LHCN-M2 (cell line): Measurements from ENCODE around the gene ATP6V0A4. TPM values are rescaled to one million over a fixed set of nuclear protein-coding genes. Genes with fewer than 3 reads are reported as not detected.
"Not testable (repeated sequence)": the region's sequence is repeated elsewhere in the genome, so short reads cannot be mapped to it uniquely, and the experiment has no call there.

Experiments
- DNase-seq: peaks from one replicate; pipeline ENCODE4 v3.0.0-alpha.2; 2012; ENCODE audit warnings: low read depth
- total RNA-seq: library from RNA; depleted of rRNA; stranded (reverse); fragments of >200 nt; gene quantifications from 2 replicates; pipeline ENCODE4 v1.2.3, GENCODE V29; 2014

ATP6V0A4 gene
- total RNA-seq, 1 experiment from 2014 or later = 0.06 TPM

GRCh38 chr7:138700857-138701536 is 97.0 kb downstream of the ATP6V0A4 start, which contains the start of gene SVOPL:
Gene SVOPL (minus strand): TSS chr7:138701362. CDS start chr7:138679045, 22,317 bp downstream.
- DNase-seq = no peak

- no peak for DNase-seq
Observed at GRCh38 chr7:138699661-138700060, 98.3 kb downstream of the ATP6V0A4 start.

GRCh38 chr7:138698281-138698680 is 99.7 kb downstream of the ATP6V0A4 start:
- DNase-seq = no peak

- no peak for DNase-seq
Observed at GRCh38 chr7:138697535-138698182, 100.3 kb downstream of the ATP6V0A4 start.

GRCh38 chr7:138695776-138696175 is 102.2 kb downstream of the ATP6V0A4 start:
- DNase-seq = not testable (repeated sequence)

GRCh38 chr7:138695106-138695505 is 102.9 kb downstream of the ATP6V0A4 start:
- no peak for DNase-seq

- no peak for DNase-seq
Observed at GRCh38 chr7:138691178-138691577, 106.8 kb downstream of the ATP6V0A4 start.

- DNase-seq = no peak
Observed at GRCh38 chr7:138690495-138690894, 107.5 kb downstream of the ATP6V0A4 start.

GRCh38 chr7:138688037-138688436 is 110.0 kb downstream of the ATP6V0A4 start:
- not testable (repeated sequence) for DNase-seq

GRCh38 chr7:138684340-138684739 is 113.7 kb downstream of the ATP6V0A4 start:
- no peak for DNase-seq

- DNase-seq = no peak
Observed at GRCh38 chr7:138679793-138680192, 118.2 kb downstream of the ATP6V0A4 start.

GRCh38 chr7:138670594-138670993 is 127.4 kb downstream of the ATP6V0A4 start:
- DNase-seq = no peak

GRCh38 chr7:138669364-138669763 is 128.6 kb downstream of the ATP6V0A4 start:
- no peak for DNase-seq

GRCh38 chr7:138668946-138669345 is 129.1 kb downstream of the ATP6V0A4 start:
- DNase-seq = no peak

- DNase-seq = no peak
Observed at GRCh38 chr7:138668229-138668596, 129.8 kb downstream of the ATP6V0A4 start.

GRCh38 chr7:138667535-138668228 is 130.3 kb downstream of the ATP6V0A4 start:
- no peak for DNase-seq

- no peak for DNase-seq
Observed at GRCh38 chr7:138666385-138666784, 131.6 kb downstream of the ATP6V0A4 start.

- no peak for DNase-seq
Observed at GRCh38 chr7:138665669-138666140, 132.3 kb downstream of the ATP6V0A4 start.

- no peak for DNase-seq
Observed at GRCh38 chr7:138665249-138665648, 132.7 kb downstream of the ATP6V0A4 start.

GRCh38 chr7:138663725-138664710 is 134.0 kb downstream of the ATP6V0A4 start:
- DNase-seq = peak; percentile 13

- DNase-seq = no peak
Observed at GRCh38 chr7:138662991-138663320, 135.0 kb downstream of the ATP6V0A4 start.
